ENCODE measurements around the gene CFAP74.

CFAP74 gene

GRCh38 chr1:1971688-1972087 lies 31.9 kb downstream of the CFAP74 start:
- DNase-seq (ENCODE audit: low read depth), result no peak

- DNase-seq (ENCODE audit: low read depth), result no peak
Observed at GRCh38 chr1:1971017-1971416, 32.6 kb downstream of the CFAP74 start.

DNA sequence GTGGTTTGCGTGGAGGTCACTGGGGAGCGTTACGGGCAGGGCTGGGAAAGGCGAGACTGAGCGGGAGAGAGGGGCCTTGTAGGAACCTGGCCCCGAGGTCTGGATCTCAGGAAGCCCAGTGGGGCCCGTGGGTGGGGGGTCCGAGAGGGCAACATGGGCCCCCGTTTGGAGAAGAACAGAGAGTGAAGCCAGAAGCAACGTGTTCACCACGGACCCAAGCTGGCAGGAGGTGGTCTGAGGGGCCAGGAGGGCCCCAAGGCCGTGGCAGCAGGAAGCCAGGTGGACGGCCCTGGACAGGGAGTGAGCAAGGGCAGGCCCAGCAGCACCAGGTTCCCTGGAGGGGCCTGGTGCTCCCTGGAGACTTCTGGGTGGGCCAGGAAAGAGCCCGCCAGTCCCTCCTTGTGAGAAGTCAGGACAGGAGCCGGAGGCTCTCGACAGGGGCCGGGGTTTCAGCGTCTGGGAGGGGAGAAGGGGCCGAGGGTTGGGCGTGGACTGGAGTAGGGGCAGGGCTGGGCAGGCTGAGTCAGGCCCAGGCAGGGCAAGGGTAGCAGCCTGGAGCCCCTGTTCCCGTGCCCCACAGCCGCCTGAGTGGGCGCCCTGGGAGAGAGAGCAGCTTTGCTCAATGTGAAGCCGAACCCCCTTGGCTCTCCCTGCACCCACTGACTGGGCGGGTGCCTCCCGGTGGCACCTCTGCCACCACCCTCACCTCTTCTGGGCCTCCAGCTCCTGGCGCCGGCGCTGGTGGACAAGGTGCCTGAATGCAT lies 33.5 kb downstream of the CFAP74 start:
- no peak for DNase-seq (ENCODE audit: low read depth)

- DNase-seq (ENCODE audit: low read depth), result no peak
Observed at GRCh38 chr1:1969505-1969900, 34.1 kb downstream of the CFAP74 start.

- DNase-seq (ENCODE audit: low read depth), result no peak
Observed at GRCh38 chr1:1968767-1969504, 34.6 kb downstream of the CFAP74 start.

DNA sequence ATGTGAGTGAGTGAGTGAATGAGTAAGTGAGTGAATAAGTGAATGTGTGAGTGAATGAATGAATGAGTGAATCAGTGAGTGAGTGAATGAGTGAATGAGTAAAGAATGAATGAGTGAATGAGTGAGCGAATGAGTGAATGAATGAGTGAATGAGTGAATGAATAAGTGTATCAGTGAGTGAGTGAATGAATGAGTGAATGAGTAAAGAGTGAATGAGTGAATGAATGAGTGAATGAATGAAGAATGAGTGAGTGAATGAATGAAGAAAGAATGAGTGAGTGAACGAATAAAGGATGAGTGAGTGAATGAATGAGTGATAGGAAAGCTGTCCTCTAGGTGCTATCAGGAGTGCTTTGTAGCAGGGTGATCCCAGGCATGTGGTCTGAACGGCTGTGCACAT lies 35.7 kb downstream of the CFAP74 start:
- DNase-seq (ENCODE audit: low read depth), result no peak

- DNase-seq (ENCODE audit: low read depth), result no peak
Observed at GRCh38 chr1:1967151-1967550, 36.4 kb downstream of the CFAP74 start.

DNA sequence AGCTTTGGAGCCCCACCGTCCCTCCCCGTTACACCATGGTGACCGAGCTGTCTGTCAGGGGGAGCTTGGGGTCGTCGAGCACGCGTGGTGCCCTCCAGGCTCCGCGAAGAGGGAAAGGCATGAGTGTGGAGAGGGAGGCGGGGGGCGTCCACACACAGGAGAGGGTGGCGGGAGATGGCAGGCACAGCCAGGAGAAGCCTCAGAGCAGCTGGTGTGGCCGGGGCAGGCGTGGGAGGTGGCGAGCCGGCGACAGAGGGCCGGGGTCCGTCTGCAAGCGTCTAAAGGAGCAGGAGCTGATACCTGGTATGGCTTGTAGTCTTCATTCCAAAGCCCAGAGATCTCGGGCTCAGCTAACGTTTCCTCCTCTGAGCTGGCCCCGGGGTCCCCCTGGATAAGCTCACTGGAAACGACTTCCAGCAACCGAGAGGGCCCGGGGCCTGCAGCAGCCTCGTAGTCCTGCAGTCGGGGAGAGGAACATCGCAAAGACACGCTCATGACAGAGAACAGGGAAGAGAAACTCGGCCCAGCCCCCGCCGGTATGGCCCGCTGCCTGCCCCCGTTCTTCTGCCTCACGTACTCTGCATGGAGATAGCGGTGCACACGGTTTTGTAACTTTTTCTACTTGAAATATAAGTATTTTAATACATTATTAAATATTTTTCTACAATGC lies 37.4 kb downstream of the CFAP74 start:
- DNase-seq (ENCODE audit: low read depth), result no peak

- DNase-seq (ENCODE audit: low read depth), result no peak
Observed at GRCh38 chr1:1965546-1965945, 38.0 kb downstream of the CFAP74 start.

DNA sequence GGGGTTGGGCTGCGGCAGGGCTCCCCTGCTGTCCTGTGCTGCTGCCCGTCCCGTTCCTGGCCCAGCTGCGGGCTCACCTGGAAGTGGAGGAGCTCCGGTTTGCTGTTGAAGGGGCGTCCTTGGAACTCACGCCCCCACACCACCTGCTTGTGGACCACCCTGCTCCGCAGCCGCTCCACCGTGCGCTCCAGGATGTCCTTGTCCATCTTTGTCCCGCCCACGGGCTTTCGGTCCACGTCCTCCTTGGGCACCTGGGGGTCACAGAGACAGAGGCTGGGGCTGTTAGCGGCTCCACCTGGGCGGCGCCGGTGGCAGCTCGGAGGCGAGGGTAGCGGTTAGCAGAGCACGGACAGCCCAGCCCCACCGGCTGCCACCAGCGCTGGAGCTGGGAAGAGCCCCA lies 38.8 kb downstream of the CFAP74 start:
- DNase-seq (ENCODE audit: low read depth), result no peak

DNA sequence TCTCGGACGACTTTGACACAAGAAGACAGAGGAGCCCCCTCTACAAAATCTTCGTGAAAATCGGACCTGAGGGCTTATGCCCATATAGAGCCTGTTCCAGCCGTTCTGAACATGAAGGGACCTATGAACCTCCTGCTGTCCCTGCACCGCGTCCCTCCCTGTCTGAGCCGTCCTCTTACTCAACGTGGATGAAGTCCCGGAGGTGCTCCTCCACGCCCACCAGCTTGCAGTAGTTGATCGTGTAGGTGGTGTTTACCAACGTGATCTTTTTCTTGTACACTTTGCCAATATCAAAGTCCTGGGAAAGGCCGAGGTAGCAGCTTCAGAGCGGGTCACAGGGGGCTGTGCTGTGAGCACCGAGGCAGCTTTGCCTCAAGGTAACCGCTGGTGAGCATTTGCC lies 40.0 kb downstream of the CFAP74 start:
- DNase-seq (ENCODE audit: low read depth), result no peak

DNA sequence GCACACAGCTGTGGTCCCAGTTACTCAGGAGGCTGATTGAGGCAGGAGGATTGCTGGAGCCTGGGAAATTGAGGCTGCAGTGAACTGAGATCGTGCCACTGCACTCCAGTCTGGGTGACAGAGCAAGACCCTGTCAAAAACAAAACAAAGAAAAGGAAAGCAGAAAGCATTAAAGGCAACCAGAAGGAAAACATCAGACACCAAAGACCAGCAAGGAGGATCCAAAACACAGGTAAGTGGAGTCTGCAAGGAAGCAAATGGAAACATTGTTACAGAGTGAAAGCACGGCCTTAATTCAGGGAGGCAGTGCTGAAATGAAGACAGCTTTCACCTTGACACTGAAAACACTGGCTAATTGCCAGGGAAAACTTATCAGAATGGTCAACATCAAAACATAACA lies 40.8 kb downstream of the CFAP74 start:
- no peak for DNase-seq (ENCODE audit: low read depth)

- peak; percentile 3 for DNase-seq (ENCODE audit: low read depth)
Observed at GRCh38 chr1:1960480-1961196, 42.9 kb downstream of the CFAP74 start.

DNA sequence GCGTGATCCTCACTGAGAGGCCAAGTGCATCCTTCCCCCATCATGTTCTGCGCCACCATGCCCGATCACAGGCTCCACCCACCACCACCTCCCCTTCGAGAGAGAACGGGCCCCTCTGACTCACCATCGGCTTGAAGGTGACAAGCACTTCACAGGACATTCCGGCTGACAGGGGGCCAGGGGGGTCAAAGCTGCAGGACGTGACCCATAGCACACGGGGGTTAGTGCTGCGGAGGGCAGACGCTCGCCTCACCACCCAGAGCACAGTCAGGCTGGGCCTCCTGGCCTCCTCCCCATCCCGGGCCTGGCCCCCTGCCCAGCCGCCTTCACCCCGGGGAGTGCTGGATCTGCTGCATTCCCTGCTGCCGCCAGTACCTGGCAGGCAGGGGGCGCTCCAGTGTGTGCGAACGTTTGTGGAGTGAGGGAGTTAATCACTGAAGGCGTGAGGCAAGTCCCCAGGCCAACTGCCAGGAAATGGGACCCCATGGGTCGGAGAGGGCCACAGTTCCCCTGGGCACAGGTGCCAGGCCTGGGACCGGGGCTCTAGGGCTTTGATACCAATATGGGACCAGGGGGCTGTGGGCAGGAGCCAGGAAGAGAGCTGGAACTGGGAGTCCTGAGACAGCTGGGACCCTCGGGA lies 43.6 kb downstream of the CFAP74 start:
- peak; percentile 63 for DNase-seq (ENCODE audit: low read depth)

- no peak for DNase-seq (ENCODE audit: low read depth)
Observed at GRCh38 chr1:1959459-1959839, 44.1 kb downstream of the CFAP74 start.

DNA sequence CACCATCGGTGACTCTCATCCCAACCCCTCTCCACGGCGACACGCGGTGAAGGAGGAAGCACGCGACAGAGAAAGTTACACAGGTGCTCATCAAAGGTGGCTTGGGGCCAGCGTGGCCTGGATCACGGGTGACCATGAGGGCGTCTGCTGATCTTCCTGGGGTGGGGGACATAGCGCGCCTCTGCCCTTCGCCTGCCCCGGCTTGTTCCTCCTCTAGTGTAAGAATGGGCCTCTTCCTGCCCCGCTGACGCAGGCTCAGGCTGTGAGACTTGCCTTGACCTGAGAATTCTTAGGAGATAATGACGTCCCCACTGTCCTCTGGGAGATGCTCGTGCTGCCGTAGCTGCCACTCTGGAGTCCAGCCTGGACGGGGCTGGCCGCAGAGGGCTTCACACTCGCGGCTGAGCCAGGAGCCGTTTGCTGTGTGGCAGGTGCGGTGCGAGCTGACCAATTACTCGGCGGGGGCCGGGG lies 45.5 kb downstream of the CFAP74 start:
- no peak for DNase-seq (ENCODE audit: low read depth)

DNA sequence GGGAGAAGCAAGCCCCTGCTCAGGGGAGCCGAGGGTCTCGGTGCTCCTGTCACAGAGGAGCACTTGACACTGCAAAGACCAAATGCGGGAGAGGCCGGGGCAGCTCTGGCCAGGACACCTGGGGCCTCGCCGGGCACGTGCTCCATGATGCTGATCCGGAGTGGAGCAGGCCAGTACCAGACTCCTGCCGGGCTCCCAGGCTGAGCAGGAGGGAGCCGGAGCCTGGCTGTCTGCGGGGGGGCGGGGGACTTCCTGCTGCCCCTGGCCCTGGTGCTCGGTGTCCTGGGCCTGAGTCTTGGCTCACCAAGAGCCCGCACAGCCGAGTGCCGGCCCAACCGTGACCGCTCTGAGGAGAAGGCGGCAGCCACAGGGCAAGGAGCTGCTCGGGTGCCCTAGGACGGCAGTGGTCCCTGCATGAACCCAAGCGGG lies 46.0 kb downstream of the CFAP74 start:
- no peak for DNase-seq (ENCODE audit: low read depth)

DNA sequence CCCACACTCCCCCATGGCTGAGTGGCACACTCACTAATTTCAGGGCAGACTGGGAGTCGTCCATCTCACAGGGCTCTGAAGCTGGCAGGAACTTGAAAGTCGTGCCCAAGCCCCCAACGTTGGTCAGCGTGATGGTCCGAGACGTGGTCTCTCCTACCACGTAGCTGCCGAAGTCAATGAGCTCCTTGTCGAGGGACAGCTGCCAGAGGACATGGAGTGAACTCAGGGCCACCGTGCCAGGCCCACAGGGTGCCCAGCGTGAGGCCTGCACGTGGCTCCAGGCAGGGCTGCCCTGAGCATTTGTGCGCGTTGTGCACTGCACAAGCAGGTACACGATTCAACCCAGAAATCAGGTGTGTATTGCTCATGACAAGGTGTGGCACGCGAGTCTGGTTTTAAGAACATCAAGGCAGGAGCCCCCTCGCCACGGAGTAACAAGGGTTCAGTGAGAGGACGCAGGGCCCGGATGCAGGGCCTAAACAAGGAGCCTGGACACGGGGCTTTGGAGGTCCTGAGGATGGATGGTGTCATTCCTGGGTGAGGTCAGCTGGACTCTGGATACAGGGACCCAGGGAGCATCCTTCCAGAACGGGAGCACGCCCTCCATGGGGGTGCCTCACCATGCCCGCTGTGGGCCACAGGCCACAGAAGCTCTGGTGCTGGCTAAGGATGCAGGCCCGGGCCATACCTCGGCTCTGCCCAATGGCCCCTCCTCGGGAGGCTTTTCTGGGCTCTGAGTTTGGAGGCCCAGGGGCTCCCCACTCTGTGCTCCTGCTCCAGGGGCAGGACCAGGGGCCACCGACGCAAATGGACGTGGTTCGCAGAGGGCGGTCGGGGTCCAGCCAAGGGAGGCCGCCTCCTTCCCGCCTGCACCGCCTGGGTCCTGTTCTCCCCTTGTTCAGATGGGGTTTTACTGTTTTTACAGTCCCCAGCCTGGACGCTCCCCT lies 46.7 kb downstream of the CFAP74 start:
- no peak for DNase-seq (ENCODE audit: low read depth)

- DNase-seq (ENCODE audit: low read depth), result no peak
Observed at GRCh38 chr1:1956101-1956500, 47.5 kb downstream of the CFAP74 start.

DNA sequence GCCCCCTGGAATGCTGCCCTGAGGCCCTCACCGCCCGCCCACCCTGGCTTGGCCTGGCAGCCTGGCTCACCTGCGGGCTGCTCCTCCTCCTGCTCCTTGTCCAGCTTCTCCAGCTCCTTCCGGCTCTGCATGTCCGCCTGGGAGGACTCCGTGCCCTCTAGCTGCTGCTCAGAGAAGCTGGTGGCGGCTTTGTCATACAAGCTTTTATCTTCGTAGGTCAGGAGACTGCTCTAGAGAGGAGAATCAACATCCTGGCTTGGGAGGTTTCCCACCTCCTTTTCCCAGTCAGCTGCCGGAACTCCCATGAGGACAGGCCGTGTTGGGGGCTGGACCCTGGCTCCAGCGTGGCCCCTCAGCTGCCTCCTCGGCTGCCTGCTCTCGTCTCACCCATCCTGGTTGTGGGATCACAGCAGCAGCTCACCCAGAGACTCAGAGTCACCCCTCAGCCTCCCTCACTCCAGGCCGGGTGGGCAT lies 47.9 kb downstream of the CFAP74 start:
- no peak for DNase-seq (ENCODE audit: low read depth)

All from EH (cell line).